Lung (tissue), 12 donors: ENCODE data around the gene PRAMEF20. TPM values are rescaled to one million over a fixed set of nuclear protein-coding genes. Genes with fewer than 3 reads are reported as not detected.
"Not testable (repeated sequence)": the region's sequence is repeated elsewhere in the genome, so short reads cannot be mapped to it uniquely, and the experiment has no call there.

ENCODE experiments used
- ATAC-seq: fragments of 200-7000 bp; cut with Tn5 transposase; one replicate; pipeline ENCODE4 v1.9.1; 2020; ENCODE audit warnings: moderate number of reproducible peaks; ENCODE audit not compliant: insufficient read depth, low FRiP score
- DNase-seq, 3 donors: peaks; one replicate each; pipeline ENCODE4 v3.0.0-alpha.2; 2013 to 2017
- H3K27ac ChIP-seq, 2 donors: one replicate each; pipeline ENCODE4 v1.5.1; 2013; ENCODE audit warnings: mild to moderate bottlenecking in 2 of 2, moderate library complexity in 2 of 2, control low read depth in 1 of 2, inconsistent platforms in 1 of 2, low read depth in 1 of 2, low read length in 1 of 2
- H3K27me3 ChIP-seq, 3 donors: one replicate each; pipeline ENCODE4 v1.5.1; 2013; ENCODE audit warnings: low read length in 2 of 3; ENCODE audit not compliant: control insufficient read depth in 3 of 3, insufficient read depth in 3 of 3
- H3K36me3 ChIP-seq, 4 donors: one replicate each; pipeline ENCODE4 v1.5.1; 2013; ENCODE audit warnings: low read length in 4 of 4, mild to moderate bottlenecking in 1 of 4, moderate library complexity in 1 of 4; ENCODE audit not compliant: control insufficient read depth in 4 of 4, insufficient read depth in 4 of 4
- H3K4me1 ChIP-seq, 5 donors: one replicate each; pipeline ENCODE4 v1.5.1; 2013; ENCODE audit warnings: low read length in 5 of 5, mild to moderate bottlenecking in 2 of 5, moderate library complexity in 1 of 5; ENCODE audit not compliant: control insufficient read depth in 5 of 5, insufficient read depth in 5 of 5
- H3K4me3 ChIP-seq: one replicate; pipeline ENCODE4 v1.5.1; 2013; ENCODE audit warnings: mild to moderate bottlenecking, control low read depth, moderate library complexity
- H3K9ac ChIP-seq, 2 donors: one replicate each; pipeline ENCODE4 v1.5.1; 2013; ENCODE audit warnings: low read length in 2 of 2, control low read depth in 1 of 2; ENCODE audit not compliant: insufficient read depth in 1 of 2
- H3K9me3 ChIP-seq, 4 donors: one replicate each; pipeline ENCODE4 v1.5.1; 2013; ENCODE audit warnings: low read length in 3 of 4, mild to moderate bottlenecking in 1 of 4, moderate library complexity in 1 of 4; ENCODE audit not compliant: control insufficient read depth in 4 of 4, insufficient read depth in 3 of 4
- WGBS, 2 donors: extraction: QIAGEN DNeasy Blood & Tissue Kit; methylation state at CpG; one replicate each; pipeline ENCODE4 v1.1.7; 2013; 5-methylcytosine and 5-hydroxymethylcytosine counted together
- polyA plus RNA-seq, 2 donors: library from polyadenylated mRNA; stranded (reverse); fragments of 200-250 nt; gene quantifications; one replicate each; pipeline ENCODE4 v1.2.1, GENCODE V29; 2013
- total RNA-seq, 2 donors: library from RNA; depleted of rRNA in 1 of 2; stranded (reverse); fragments of >200 nt in 1 of 2; gene quantifications; one replicate each; pipeline ENCODE4 v1.2.1, GENCODE V29; 2014 to 2021
- TF ChIP-seq, protein P1 (sequence below): IDR thresholded peaks from 2 replicates; pipeline ENCODE4 v1.5.1; 2012; ENCODE audit warnings: mild to moderate bottlenecking; ENCODE audit errors: control extremely low read depth, extremely low read depth
- donor health status: control.
- donor health status: control.
- donor health status: Bipolar disorder and iron deficiency.
- donor health status: healthy.
- donor health status: DM: yes; HTN: yes; CAD: no.

PRAMEF20 gene
- total and polyA plus RNA-seq, 4 donors = not detected

DNA sequence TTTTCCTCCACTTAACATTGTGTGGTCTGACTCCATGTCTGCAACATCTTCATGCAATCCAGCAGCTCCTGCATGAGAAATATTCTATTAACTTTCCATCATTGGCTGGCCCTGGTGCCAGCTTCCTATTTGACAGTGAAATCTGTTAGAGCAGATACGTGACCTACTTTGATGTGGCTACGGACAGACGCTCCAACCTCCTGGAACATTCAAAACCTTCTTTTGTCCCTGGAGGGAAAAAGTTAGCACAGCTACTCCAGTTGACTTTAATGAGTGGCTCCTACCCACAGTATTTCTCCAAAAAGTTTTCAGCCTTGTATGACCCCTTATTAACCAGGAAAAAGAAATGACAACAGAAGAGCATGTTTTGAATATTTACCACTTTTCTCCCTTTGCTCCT, 22.0 kb downstream of the PRAMEF20 start:
- Histone ChIP-seq H3K9me3 (peaks cover 0 to 14% (median 2%) of the 10 kb centered on the region in 4 donors), H3K4me1 (no peaks in the 10 kb centered on the region), H3K27ac (no peak overlapping the region), H3K27me3 (no peaks in the 10 kb centered on the region), H3K36me3 (no peaks in the 10 kb centered on the region), H3K9ac (no peak overlapping the region), H3K4me3 (no peak overlapping the region)
- WGBS, 2 donors = 72 to 80% methylated on average over 3 of the region's 3 CpGs
- ATAC-seq = no peak
- no peak for DNase-seq
- TF ChIP-seq, protein P1, sequence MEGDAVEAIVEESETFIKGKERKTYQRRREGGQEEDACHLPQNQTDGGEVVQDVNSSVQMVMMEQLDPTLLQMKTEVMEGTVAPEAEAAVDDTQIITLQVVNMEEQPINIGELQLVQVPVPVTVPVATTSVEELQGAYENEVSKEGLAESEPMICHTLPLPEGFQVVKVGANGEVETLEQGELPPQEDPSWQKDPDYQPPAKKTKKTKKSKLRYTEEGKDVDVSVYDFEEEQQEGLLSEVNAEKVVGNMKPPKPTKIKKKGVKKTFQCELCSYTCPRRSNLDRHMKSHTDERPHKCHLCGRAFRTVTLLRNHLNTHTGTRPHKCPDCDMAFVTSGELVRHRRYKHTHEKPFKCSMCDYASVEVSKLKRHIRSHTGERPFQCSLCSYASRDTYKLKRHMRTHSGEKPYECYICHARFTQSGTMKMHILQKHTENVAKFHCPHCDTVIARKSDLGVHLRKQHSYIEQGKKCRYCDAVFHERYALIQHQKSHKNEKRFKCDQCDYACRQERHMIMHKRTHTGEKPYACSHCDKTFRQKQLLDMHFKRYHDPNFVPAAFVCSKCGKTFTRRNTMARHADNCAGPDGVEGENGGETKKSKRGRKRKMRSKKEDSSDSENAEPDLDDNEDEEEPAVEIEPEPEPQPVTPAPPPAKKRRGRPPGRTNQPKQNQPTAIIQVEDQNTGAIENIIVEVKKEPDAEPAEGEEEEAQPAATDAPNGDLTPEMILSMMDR = no peak

DNA sequence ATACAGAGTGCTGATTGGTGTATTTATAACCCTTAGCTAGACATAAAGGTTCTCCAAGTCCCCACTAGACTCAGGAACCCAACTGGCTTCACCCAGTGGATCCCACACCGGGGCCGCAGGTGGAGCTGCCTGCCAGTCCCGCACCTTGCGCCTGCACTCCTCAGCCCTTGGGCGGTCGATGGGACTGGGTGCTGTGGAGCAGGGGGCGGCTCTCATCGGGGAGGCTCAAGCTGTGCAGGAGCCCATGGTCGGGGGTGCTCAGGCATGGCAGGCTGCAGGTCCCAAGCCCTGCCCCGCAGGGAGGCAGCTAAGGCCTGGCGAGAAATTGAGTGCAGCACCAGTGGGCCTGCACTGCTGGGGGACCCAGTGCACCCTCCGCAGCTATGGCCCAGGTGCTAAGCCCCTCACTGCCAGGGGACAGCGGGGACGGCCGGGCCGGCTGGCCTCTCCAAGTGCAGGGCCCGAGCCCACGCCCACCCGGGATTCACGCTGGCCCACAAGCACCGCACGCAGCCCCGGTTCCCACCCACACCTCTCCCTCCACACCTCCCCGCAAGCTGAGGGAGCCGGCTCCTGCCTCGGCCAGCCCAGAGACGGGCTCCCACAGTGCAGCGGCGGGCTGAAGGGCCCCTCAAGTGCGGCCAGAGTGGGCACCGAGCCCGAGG, 23.6 kb downstream of the PRAMEF20 start:
- not testable (repeated sequence) for H3K9ac ChIP-seq, H3K4me1 ChIP-seq, H3K4me3 ChIP-seq, ATAC-seq, H3K27me3 ChIP-seq, H3K36me3 ChIP-seq, DNase-seq, H3K27ac ChIP-seq
- peaks cover 0 to 14% (median 2%) of the 10 kb centered on the region in 4 donors for H3K9me3 ChIP-seq
- WGBS, 2 donors = 94 to 96% methylated on average over 31 to 32 of the region's 32 CpGs

DNA sequence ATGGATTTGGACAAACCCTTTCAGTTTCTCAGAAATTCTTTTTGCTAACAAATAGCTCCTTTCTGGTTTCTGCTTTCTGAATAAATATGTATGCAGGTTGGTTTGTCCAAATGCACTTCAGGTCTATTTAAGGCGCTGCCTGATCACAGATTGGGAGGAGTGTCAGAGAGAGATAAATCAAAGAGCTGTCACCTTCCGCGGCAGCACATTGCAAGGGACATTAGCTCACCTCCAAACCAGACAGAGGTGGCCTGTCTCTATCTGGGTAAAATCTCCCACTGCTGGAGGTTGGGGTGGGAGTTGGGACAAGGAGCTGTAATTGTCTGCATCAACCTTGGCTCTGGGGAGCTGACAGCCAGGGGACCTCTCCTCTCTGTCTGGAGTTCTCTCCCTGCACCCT, 25.2 kb downstream of the PRAMEF20 start:
- Histone ChIP-seq H3K4me3 (no peak overlapping the region), H3K9ac (no peak overlapping the region), H3K9me3 (peaks cover 0 to 11% (median 2%) of the 10 kb centered on the region in 4 donors), H3K27me3 (no peaks in the 10 kb centered on the region), H3K36me3 (no peaks in the 10 kb centered on the region), H3K4me1 (no peaks in the 10 kb centered on the region), H3K27ac (no peak overlapping the region)
- TF ChIP-seq, protein P1 = no peak
- no peak for ATAC-seq
- no peak for DNase-seq
- 65 to 77% methylated on average over 3 of the region's 3 CpGs for WGBS, 2 donors

DNA sequence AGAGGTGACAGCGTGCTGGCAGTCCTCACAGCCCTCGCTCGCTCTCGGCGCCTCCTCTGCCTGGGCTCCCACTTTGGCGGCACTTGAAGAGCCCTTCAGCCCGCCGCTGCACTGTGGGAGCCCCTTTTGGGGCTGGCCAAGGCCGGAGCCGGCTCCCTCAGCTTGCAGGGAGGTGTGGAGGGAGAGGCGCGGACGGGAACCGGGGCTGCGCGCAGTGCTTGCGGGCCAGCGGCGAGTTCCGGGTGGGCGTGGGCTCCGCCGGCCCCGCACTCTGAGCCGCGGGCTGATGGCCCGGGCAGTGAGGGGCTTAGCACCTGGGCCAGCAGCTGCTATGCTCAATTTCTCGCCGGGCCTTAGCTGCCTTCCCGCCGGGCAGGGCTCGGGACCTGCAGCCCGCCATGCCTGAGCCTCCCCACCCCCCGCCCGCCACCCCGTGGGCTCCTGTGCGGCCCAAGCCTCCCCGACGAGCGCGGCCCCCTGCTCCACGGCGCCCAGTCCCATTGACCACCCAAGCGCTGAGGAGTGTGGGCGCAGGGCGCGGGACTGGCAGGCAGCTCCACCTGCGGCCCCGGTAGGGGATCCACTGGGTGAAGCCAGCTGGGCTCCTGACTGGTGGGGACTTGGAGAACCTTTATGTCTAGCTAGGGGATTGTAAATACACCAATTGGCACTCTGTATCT, 29.0 kb downstream of the PRAMEF20 start:
- ATAC-seq, H3K36me3 ChIP-seq, H3K9ac ChIP-seq, H3K4me3 ChIP-seq, H3K4me1 ChIP-seq, H3K27ac ChIP-seq, H3K27me3 ChIP-seq, H3K9me3 ChIP-seq, DNase-seq: not testable (repeated sequence)
- WGBS, 2 donors = 88 to 93% methylated on average over 43 to 49 of the region's 49 CpGs
